CD4-positive, alpha-beta T cell treated with Interleukin-12 subunit alpha and Interleukin-12 subunit beta, for 1 hour (primary cell): ENCODE measurements around the gene LCN10.
"Not testable (repeated sequence)": the region's sequence is repeated elsewhere in the genome, so short reads cannot be mapped to it uniquely, and the experiment has no call there.

Experiments used
- DNase-seq: peaks from one replicate; pipeline ENCODE4 v3.0.0-alpha.2; 2020

The LCN10 gene

GRCh38 chr9:136771907-136772415 is 29.2 kb upstream of the LCN10 start:
- no peak for DNase-seq

- peak; percentile 61 for DNase-seq
These were observed 27.0 kb upstream of the LCN10 start for GRCh38 chr9:136769710-136770191.

- peak; percentile 65 for DNase-seq
These were observed 23.8 kb upstream of the LCN10 start for GRCh38 chr9:136766410-136767120.

- not testable (repeated sequence) for DNase-seq
These were observed 23.1 kb upstream of the LCN10 start for GRCh38 chr9:136765745-136766409.

GRCh38 chr9:136765041-136765440 is 22.3 kb upstream of the LCN10 start:
- no peak for DNase-seq

- DNase-seq = no peak
These were observed 21.7 kb upstream of the LCN10 start, which contains the start of gene LCN15 for GRCh38 chr9:136764301-136764891. TSS of gene LCN15 (minus strand) at chr9:136764518. CDS start at chr9:136764488, 30 bp downstream.

- DNase-seq = no peak
These were observed 20.9 kb upstream of the LCN10 start for GRCh38 chr9:136763649-136764035.

GRCh38 chr9:136762915-136763648 is 20.3 kb upstream of the LCN10 start:
- DNase-seq = peak; percentile 52

GRCh38 chr9:136762221-136762691 is 19.5 kb upstream of the LCN10 start:
- DNase-seq = no peak

- DNase-seq = no peak
These were observed 18.8 kb upstream of the LCN10 start for GRCh38 chr9:136761545-136761981.

- not testable (repeated sequence) for DNase-seq
These were observed 18.2 kb upstream of the LCN10 start for GRCh38 chr9:136760834-136761544.

- DNase-seq = no peak
These were observed 17.7 kb upstream of the LCN10 start for GRCh38 chr9:136760424-136760823.

- no peak for DNase-seq
These were observed 16.9 kb upstream of the LCN10 start for GRCh38 chr9:136759436-136760325.

- DNase-seq = no peak
These were observed 16.3 kb upstream of the LCN10 start for GRCh38 chr9:136759001-136759400.

GRCh38 chr9:136757751-136758140 is 15.0 kb upstream of the LCN10 start:
- no peak for DNase-seq

GRCh38 chr9:136757328-136757727 is 14.6 kb upstream of the LCN10 start:
- DNase-seq = no peak

- no peak for DNase-seq
These were observed 14.1 kb upstream of the LCN10 start for GRCh38 chr9:136756836-136757235.

- DNase-seq = no peak
These were observed 13.3 kb upstream of the LCN10 start for GRCh38 chr9:136756134-136756438.

GRCh38 chr9:136755302-136756133 is 12.8 kb upstream of the LCN10 start:
- DNase-seq = not testable (repeated sequence)

- DNase-seq = no peak
These were observed 12.0 kb upstream of the LCN10 start for GRCh38 chr9:136754626-136755301.
